ENCODE results near the gene THRB. TPM values are rescaled to one million over a fixed set of nuclear protein-coding genes. Genes with fewer than 3 reads are reported as not detected.
A peak's percentile ranks its signal among the peaks of the same experiment; 100 is the strongest.
"Not testable (repeated sequence)": the region's sequence is repeated elsewhere in the genome, so short reads cannot be mapped to it uniquely, and the experiment has no call there.

The THRB gene
- total RNA-seq, 1 experiment from 2014 or later, result 9.7 TPM

GRCh38 chr3:24096271-24096670, 398.4 kb downstream of the THRB start:
- POLR2A ChIA-PET (ENCODE audit: unreplicated experiment), result no interaction called here

GRCh38 chr3:24094818-24095217, 399.8 kb downstream of the THRB start:
- intact Hi-C loops (cut with micrococcal nuclease; ENCODE audit: unreplicated experiment); H3K36me3 ChIP-seq (ENCODE audit: low read depth); POLR2A ChIA-PET (ENCODE audit: unreplicated experiment); CTCF ChIA-PET; H3K9me2 ChIP-seq (ENCODE audit: insufficient read depth); H3K79me2 ChIP-seq (ENCODE audit: low read depth); H3K4me3 ChIP-seq; H3F3A ChIP-seq (ENCODE audit: insufficient read depth, low read depth); H3K9me3 ChIP-seq (ENCODE audit: insufficient read depth, low read depth); H3K27ac ChIP-seq; DNase-seq; H3K4me2 ChIP-seq; BruUV-seq (replicated peaks); H4K20me1 ChIP-seq (ENCODE audit: insufficient read depth); H3K4me1 ChIP-seq (replicated peaks; ENCODE audit: insufficient read depth); H2AFZ ChIP-seq; H3K27me3 ChIP-seq (ENCODE audit: insufficient read depth, low read depth): not testable (repeated sequence)

More at GRCh38 chr3:24096271-24096670, 398.4 kb downstream of the THRB start:
- Histone ChIP-seq H2AFZ (no peak overlapping the region), H3K9me2 (ENCODE audit: insufficient read depth) (no peaks in the 10 kb centered on the region), H3K36me3 (ENCODE audit: low read depth) (no peaks in the 10 kb centered on the region), H3K79me2 (ENCODE audit: low read depth) (no peaks in the 10 kb centered on the region), H3K9me3 (ENCODE audit: insufficient read depth, low read depth) (no peaks in the 10 kb centered on the region), H3F3A (ENCODE audit: insufficient read depth, low read depth) (no peaks in the 10 kb centered on the region), H4K20me1 (ENCODE audit: insufficient read depth) (no peaks in the 10 kb centered on the region), H3K4me3 (no peak overlapping the region), H3K4me2 (no peak overlapping the region), H3K27ac (no peak overlapping the region), H3K4me1 (replicated peaks; ENCODE audit: insufficient read depth) (no peaks in the 10 kb centered on the region), H3K27me3 (ENCODE audit: insufficient read depth, low read depth) (no peaks in the 10 kb centered on the region)
- intact Hi-C loops (cut with micrococcal nuclease; ENCODE audit: unreplicated experiment), result no loop called here
- DNase-seq, result no peak
- CTCF ChIA-PET, result no interaction called here
- no peak for TF ChIP-seq CTCF (conservative IDR thresholded peaks at IDR 0.05)
- no peak for TF ChIP-seq EZH2 (IDR thresholded peaks at IDR 0.05; ENCODE audit: low read depth)
- no TSS peak for BruUV-seq (replicated peaks)

- DNase-seq, result no peak
- TF ChIP-seq CTCF (conservative IDR thresholded peaks at IDR 0.05) (peak; percentile 58), EZH2 (IDR thresholded peaks at IDR 0.05; ENCODE audit: low read depth) (no peak)
- ChIA-PET CTCF (no interaction called here), POLR2A (ENCODE audit: unreplicated experiment) (no interaction called here)
- H3K79me2 ChIP-seq (ENCODE audit: low read depth), result no peaks in the 10 kb centered on the region
- no peaks in the 10 kb centered on the region for H3K36me3 ChIP-seq (ENCODE audit: low read depth)
- H2AFZ ChIP-seq, result no peak overlapping the region
- H3K27me3 ChIP-seq (ENCODE audit: insufficient read depth, low read depth), result no peaks in the 10 kb centered on the region
- no peaks in the 10 kb centered on the region for H3K9me2 ChIP-seq (ENCODE audit: insufficient read depth)
- BruUV-seq (replicated peaks), result no TSS peak
- H3K4me3 ChIP-seq, result no peak overlapping the region
- no peaks in the 10 kb centered on the region for H4K20me1 ChIP-seq (ENCODE audit: insufficient read depth)
- H3K4me2 ChIP-seq, result no peak overlapping the region
- H3F3A ChIP-seq (ENCODE audit: insufficient read depth, low read depth), result no peaks in the 10 kb centered on the region
- intact Hi-C loops (cut with micrococcal nuclease; ENCODE audit: unreplicated experiment), result no loop called here
- no peaks in the 10 kb centered on the region for H3K9me3 ChIP-seq (ENCODE audit: insufficient read depth, low read depth)
- no peak overlapping the region for H3K27ac ChIP-seq
- H3K4me1 ChIP-seq (replicated peaks; ENCODE audit: insufficient read depth), result no peaks in the 10 kb centered on the region
These were observed 405.9 kb downstream of the THRB start for GRCh38 chr3:24088782-24089181.

GRCh38 chr3:24087469-24087868, 407.2 kb downstream of the THRB start:
- H3K27ac ChIP-seq, result no peak overlapping the region
- H3F3A ChIP-seq (ENCODE audit: insufficient read depth, low read depth), result no peaks in the 10 kb centered on the region
- BruUV-seq (replicated peaks), result no TSS peak
- POLR2A ChIA-PET (ENCODE audit: unreplicated experiment), result interaction anchor here (0.6 kb wide), 1 partner anchor 160 kb away, joined by 3 read pairs; no protein-coding TSS in a partner anchor
- no peak overlapping the region for H3K4me2 ChIP-seq
- H3K36me3 ChIP-seq (ENCODE audit: low read depth), result no peaks in the 10 kb centered on the region
- no peaks in the 10 kb centered on the region for H3K79me2 ChIP-seq (ENCODE audit: low read depth)
- no peaks in the 10 kb centered on the region for H3K27me3 ChIP-seq (ENCODE audit: insufficient read depth, low read depth)
- intact Hi-C loops (cut with micrococcal nuclease; ENCODE audit: unreplicated experiment), result no loop called here
- H3K4me1 ChIP-seq (replicated peaks; ENCODE audit: insufficient read depth), result no peaks in the 10 kb centered on the region
- H3K4me3 ChIP-seq, result no peak overlapping the region
- no peaks in the 10 kb centered on the region for H4K20me1 ChIP-seq (ENCODE audit: insufficient read depth)
- CTCF ChIA-PET, result no interaction called here
- no peak overlapping the region for H2AFZ ChIP-seq
- DNase-seq, result no peak
- TF ChIP-seq EZH2 (IDR thresholded peaks at IDR 0.05; ENCODE audit: low read depth) (no peak), CTCF (conservative IDR thresholded peaks at IDR 0.05) (no peak)
- H3K9me2 ChIP-seq (ENCODE audit: insufficient read depth), result no peaks in the 10 kb centered on the region
- H3K9me3 ChIP-seq (ENCODE audit: insufficient read depth, low read depth), result no peaks in the 10 kb centered on the region
